Liver (tissue), 3 donors: ENCODE measurements around the gene MAG.

Source experiments
- ATF3 ChIP-seq: IDR thresholded peaks from 2 replicates; pipeline ENCODE4 v1.6.1; 2016; ENCODE audit warnings: antibody characterized with exemption
- CTCF ChIP-seq: fragments of 150-350 bp; IDR thresholded peaks from 2 replicates; pipeline ENCODE4 v1.5.1; 2017; ENCODE audit warnings: improper control_type of control experiment, low read depth, low read length; ENCODE audit not compliant: missing input control
- EGR1 ChIP-seq, 2 donors: IDR thresholded peaks; 2 replicates each; pipeline ENCODE4 v1.6.1; 2016 to 2018; ENCODE audit warnings: antibody characterized with exemption in 2 of 2, low read depth in 2 of 2
- GABPA ChIP-seq, 2 donors: IDR thresholded peaks in 1 of 2; conservative IDR thresholded peaks in 1 of 2; 2 replicates each; pipeline ENCODE4 v1.6.1; 2016; ENCODE audit warnings: antibody characterized with exemption in 2 of 2, mild to moderate bottlenecking in 1 of 2, moderate library complexity in 1 of 2
- HNF4A ChIP-seq, 2 donors: conservative IDR thresholded peaks; 2 replicates each; pipeline ENCODE4 v1.6.1; 2016; ENCODE audit warnings: antibody characterized with exemption in 2 of 2, mild to moderate bottlenecking in 2 of 2
- MAX ChIP-seq: IDR thresholded peaks from 2 replicates; pipeline ENCODE4 v1.6.1; 2016; ENCODE audit warnings: antibody characterized with exemption
- REST ChIP-seq: IDR thresholded peaks from 2 replicates; pipeline ENCODE4 v1.6.1; 2016; ENCODE audit warnings: antibody characterized with exemption, mild to moderate bottlenecking
- TAF1 ChIP-seq: conservative IDR thresholded peaks from 2 replicates; pipeline ENCODE4 v1.6.1; 2016; ENCODE audit warnings: antibody characterized with exemption, mild to moderate bottlenecking
- YY1 ChIP-seq: IDR thresholded peaks from 2 replicates; pipeline ENCODE4 v1.6.1; 2016; ENCODE audit warnings: antibody characterized with exemption, mild to moderate bottlenecking
- donor health status: healthy.
- donor health status: healthy.

- TF ChIP-seq ATF3 (no peak), CTCF (no peak), YY1 (no peak), HNF4A (conservative IDR thresholded peaks at IDR 0.05) (no peak), REST (no peak), MAX (no peak), TAF1 (no peak), GABPA (IDR thresholded peaks at IDR 0.05 in 1 of 2, conservative IDR thresholded peaks at IDR 0.05 in 1 of 2) (no peak), EGR1 (IDR thresholded peaks at IDR 0.05; ENCODE audit: low read depth in 2 of 2) (no peak)
Observed at GRCh38 chr19:35281303-35281702, 10.7 kb upstream of the MAG start.
